HepG2 (cell line): Measurements from ENCODE around the gene PRKAG3.

Source experiments
- ZNF101 ChIP-seq: sonication (generic); formaldehyde crosslinking; IDR thresholded peaks from 2 replicates; pipeline ENCODE4 v1.4.0; 2020; ENCODE audit warnings: mild to moderate bottlenecking, low read depth, missing genetic modification reagents, borderline replicate concordance
- ZSCAN30 ChIP-seq: sonication (generic); formaldehyde crosslinking; IDR thresholded peaks from 2 replicates; pipeline ENCODE4 v1.5.0; 2020; ENCODE audit warnings: mild to moderate bottlenecking, missing genetic modification reagents

GRCh38 chr2:218824004-218824403 lies 7.6 kb downstream of the PRKAG3 start:
- TF ChIP-seq ZSCAN30 (CRISPR knock-in tag) (no peak), ZNF101 (CRISPR knock-in tag) (no peak)
